Measurements from ENCODE around the gene TIMM44. TPM values are rescaled to one million over a fixed set of nuclear protein-coding genes. Genes with fewer than 3 reads are reported as not detected.

TIMM44 gene
- total and polyA plus RNA-seq, 11 donors, result 55.9 to 140 (median 72.9) TPM

DNA sequence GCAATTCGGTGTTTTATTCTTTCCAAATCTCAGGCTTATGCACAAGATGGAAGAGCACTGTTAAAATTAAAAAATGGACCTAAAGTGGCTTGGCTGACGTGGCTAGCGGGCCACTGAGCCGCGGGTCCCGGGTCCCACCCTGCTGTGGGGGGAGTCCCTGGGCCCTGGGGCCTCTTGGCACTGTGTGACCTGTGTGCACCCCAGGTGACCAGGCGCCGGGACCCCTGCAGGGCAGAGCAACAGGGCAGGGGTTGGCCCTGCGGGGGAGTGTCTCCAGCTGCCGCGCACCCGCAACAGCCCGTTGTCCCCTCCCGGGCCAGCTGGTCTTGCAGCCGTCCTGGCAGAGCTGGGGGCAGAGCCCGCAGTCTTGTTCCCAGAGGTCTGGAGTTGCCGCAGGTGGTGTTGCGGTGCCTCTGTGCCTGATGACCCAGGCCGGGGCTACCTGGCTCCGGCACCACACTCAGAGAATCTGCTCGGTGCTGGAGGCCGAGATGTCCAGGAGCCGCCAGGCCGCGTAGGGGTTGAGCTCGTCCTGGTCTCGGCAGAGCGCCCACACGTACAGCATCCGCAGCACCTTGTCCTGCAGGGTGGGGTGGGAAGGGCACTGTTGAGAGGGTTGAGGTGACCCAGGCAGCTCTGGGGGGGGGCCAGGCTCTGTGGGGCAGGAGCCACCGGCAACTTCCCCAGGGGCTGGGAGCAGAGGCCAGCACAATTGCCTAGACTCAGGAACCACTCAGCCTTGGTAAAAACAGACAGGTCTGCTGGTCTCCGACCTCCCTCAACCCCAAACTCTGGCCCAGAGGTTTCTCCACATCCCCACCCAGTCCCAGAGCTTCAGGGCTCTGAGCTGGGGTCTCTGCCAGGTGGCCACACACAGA is 16.5 kb downstream of the TIMM44 start:
- 81 to 89% (median 88%) methylated on average over 12 to 32 of the region's 32 CpGs for WGBS, 4 donors
- Histone ChIP-seq H3K36me3 (peaks cover 3 to 43% (median 32%) of the 10 kb centered on the region in 9 donors), H3K27ac (peak overlapping the region in 1 of 12 donors; percentile 85), H3K4me1 (peaks cover 3 to 51% (median 27%) of the 10 kb centered on the region in 12 donors), H3K4me3 (peak overlapping the region in 4 of 12 donors; percentile 28 to 61 (median 44)), H3K9me3 (no peaks in the 10 kb centered on the region), H3K27me3 (no peaks in the 10 kb centered on the region)
- ATAC-seq (peak in 2 of 4 donors; percentile 1 to 3), DNase-seq (peak in 2 of 5 donors; percentile 11 to 30)
- TF ChIP-seq POLR2A (IDR thresholded peaks at IDR 0.05), result no peak
- TF ChIP-seq, protein P1, sequence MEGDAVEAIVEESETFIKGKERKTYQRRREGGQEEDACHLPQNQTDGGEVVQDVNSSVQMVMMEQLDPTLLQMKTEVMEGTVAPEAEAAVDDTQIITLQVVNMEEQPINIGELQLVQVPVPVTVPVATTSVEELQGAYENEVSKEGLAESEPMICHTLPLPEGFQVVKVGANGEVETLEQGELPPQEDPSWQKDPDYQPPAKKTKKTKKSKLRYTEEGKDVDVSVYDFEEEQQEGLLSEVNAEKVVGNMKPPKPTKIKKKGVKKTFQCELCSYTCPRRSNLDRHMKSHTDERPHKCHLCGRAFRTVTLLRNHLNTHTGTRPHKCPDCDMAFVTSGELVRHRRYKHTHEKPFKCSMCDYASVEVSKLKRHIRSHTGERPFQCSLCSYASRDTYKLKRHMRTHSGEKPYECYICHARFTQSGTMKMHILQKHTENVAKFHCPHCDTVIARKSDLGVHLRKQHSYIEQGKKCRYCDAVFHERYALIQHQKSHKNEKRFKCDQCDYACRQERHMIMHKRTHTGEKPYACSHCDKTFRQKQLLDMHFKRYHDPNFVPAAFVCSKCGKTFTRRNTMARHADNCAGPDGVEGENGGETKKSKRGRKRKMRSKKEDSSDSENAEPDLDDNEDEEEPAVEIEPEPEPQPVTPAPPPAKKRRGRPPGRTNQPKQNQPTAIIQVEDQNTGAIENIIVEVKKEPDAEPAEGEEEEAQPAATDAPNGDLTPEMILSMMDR (IDR thresholded peaks at IDR 0.05), result no peak
- intact Hi-C loops (cut with DNase I), result loop anchor here in 1 of 10 donors (5.0 kb wide), 1 partner anchor 75 kb away; no protein-coding TSS in a partner anchor

DNA sequence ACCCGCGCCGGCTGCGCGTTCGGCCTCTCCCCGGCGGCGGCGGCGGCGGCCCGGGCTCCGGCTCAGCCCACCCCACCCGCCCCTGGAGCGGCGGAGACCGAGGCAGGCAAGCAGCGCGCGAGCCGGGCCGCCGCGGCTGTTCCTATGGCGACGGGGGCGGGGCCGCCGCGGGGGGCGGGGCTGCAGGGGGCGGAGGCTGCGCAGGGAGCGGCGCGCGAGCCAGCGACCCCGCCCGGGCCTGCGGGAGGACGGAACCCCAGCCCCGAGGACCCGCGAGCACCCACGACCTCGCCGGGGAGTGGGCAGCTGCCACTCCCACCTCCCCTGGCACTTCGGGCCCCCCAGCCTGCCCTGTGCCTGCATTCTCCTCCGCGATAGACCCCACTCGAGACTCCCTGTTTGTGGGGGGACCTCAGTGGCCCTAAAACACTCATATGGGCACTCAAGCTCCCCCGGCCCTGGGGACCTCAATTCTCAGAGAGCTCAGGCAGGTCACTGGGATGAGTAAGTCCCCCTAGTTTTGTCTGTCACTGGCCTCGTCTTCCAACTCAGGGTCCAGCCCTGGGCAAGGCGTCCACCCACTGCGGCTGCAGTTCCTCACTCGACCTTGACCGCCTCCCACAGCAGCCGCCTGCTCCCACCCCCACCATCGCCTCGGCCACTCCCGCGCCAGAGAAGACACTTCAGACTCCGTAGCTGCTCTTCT is 17.3 kb downstream of the TIMM44 start, which contains the start of gene CTXN1:
Gene CTXN1, minus strand, starts transcription at position 115 of the 706 bp plus-strand sequence. CDS start 597 bp downstream, outside the sequence.
- Histone ChIP-seq H3K4me1 (peaks cover 8 to 59% (median 35%) of the 10 kb centered on the region in 12 donors), H3K4me3 (peak within 1 kb of the TSS; percentile 17 to 70 (median 46)), H3K27me3 (no peaks in the 10 kb centered on the region), H3K27ac (peak within 1 kb of the TSS in 2 of 12 donors; percentile 49 to 96), H3K9me3 (no peaks in the 10 kb centered on the region), H3K36me3 (peaks cover 0 to 40% (median 27%) of the 10 kb centered on the region in 9 donors)
- TF ChIP-seq, protein P1 (IDR thresholded peaks at IDR 0.05), result no peak
- TF ChIP-seq POLR2A (IDR thresholded peaks at IDR 0.05), result no peak
- WGBS, 4 donors, result 12 to 54% (median 29%) methylated on average over 15 to 65 of the region's 65 CpGs
- ATAC-seq, result peak in 3 of 4 donors; percentile 16 to 53 (median 33)
- peak; percentile 66 to 86 (median 69) for DNase-seq
- intact Hi-C loops (cut with DNase I), result loop anchor here in 1 of 10 donors (5.0 kb wide), 1 partner anchor 74 kb away; no protein-coding TSS in a partner anchor

DNA sequence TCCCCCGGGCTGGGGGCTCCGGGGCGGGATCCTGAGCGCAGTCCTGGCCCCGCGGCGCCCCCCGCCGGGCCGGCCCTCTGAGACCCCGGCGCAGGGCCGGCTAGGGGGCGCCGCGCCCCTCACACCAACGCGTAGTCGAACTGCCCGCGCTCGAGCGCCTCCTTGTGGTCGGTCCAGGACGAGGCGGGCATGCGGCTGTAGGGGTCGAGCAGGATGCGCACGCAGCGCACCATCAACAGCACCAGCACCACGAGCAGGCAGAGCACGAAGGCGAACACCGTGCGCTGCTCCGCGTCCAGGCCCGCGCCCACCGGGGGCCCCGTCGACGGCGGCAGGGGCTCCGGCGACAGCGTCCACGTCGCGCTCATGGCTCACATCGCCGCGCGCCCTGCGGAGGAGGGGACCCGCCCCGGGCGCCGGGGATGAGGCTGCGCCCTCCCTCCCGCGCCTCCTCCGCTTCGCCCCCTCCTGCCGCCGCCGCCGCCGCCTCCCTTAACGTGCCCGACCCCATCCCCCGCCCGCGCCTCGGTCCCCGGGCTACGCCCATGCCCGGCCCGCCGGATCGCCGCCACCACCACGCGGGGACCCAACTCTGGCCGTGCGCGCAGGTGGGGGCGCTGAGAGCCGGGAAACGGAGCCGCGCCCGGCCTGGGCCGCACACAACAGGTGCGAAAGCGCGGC is 18.2 kb downstream of the TIMM44 start:
- intact Hi-C loops (cut with DNase I), result loop anchor here in 3 of 10 donors (2.0 to 5.0 kb wide), 3 partner anchors 71 to 73 kb away; no protein-coding TSS in a partner anchor
- Histone ChIP-seq H3K27ac (peak overlapping the region in 1 of 12 donors; percentile 96), H3K4me3 (peak overlapping the region; percentile 17 to 70 (median 45)), H3K27me3 (no peaks in the 10 kb centered on the region), H3K36me3 (peaks cover 0 to 31% (median 18%) of the 10 kb centered on the region in 9 donors), H3K9me3 (no peaks in the 10 kb centered on the region), H3K4me1 (peaks cover 8 to 61% (median 38%) of the 10 kb centered on the region in 12 donors)
- ATAC-seq (no peak), DNase-seq (peak in 3 of 5 donors; percentile 54 to 64 (median 63))
- 0 to 2% (median 1%) methylated on average over 12 to 98 of the region's 98 CpGs for WGBS, 4 donors
- TF ChIP-seq, protein P1 (IDR thresholded peaks at IDR 0.05), result peak; percentile 69 to 90 (median 78)
- TF ChIP-seq POLR2A (IDR thresholded peaks at IDR 0.05), result no peak
